MM.1S (cell line): Measurements from ENCODE around the gene PTPRR.
A peak's percentile ranks its signal among the peaks of the same experiment; 100 is the strongest.

Experiments
- DNase-seq: peaks from one replicate; pipeline ENCODE4 v3.0.0-alpha.2; 2015
- H2AFZ ChIP-seq: fragments of 300-600 bp; sonication (generic); 2 replicates; pipeline ENCODE4 v1.6.0; 2016; ENCODE audit warnings: antibody characterized with exemption, low read length
- H3F3A ChIP-seq: fragments of 300-600 bp; sonication (generic); 2 replicates; pipeline ENCODE4 v1.6.1; 2016; ENCODE audit warnings: mild to moderate bottlenecking, antibody characterized with exemption, low read length, moderate library complexity, mixed read lengths; ENCODE audit not compliant: insufficient read depth
- H3K27ac ChIP-seq: fragments of 300-600 bp; sonication (generic); 2 replicates; pipeline ENCODE4 v1.5.1; 2016; ENCODE audit warnings: mild to moderate bottlenecking, low read length
- H3K27me3 ChIP-seq: fragments of 300-600 bp; sonication (generic); replicated peaks from 2 replicates; pipeline ENCODE4 v1.6.0; 2016; ENCODE audit warnings: low read length; ENCODE audit not compliant: insufficient read depth
- H3K36me3 ChIP-seq: fragments of 300-600 bp; sonication (generic); replicated peaks from 2 replicates; pipeline ENCODE4 v1.6.1; 2016; ENCODE audit warnings: mild to moderate bottlenecking, low read length, mixed read lengths; ENCODE audit not compliant: insufficient read depth
- H3K4me1 ChIP-seq: fragments of 300-600 bp; sonication (generic); 2 replicates; pipeline ENCODE4 v1.6.1; 2016; ENCODE audit warnings: low read length, mixed read lengths
- H3K4me2 ChIP-seq: fragments of 300-600 bp; sonication (generic); 2 replicates; pipeline ENCODE4 v1.6.0; 2016; ENCODE audit warnings: low read depth, low read length
- H3K4me3 ChIP-seq: fragments of 300-600 bp; sonication (generic); 2 replicates; pipeline ENCODE4 v1.5.1; 2016; ENCODE audit warnings: low read length, mixed read lengths
- H3K79me2 ChIP-seq: fragments of 300-600 bp; sonication (generic); 2 replicates; pipeline ENCODE4 v1.6.1; 2016; ENCODE audit warnings: mixed run types, low read length, mixed read lengths
- H3K9ac ChIP-seq: fragments of 300-600 bp; sonication (generic); 2 replicates; pipeline ENCODE4 v1.6.1; 2016; ENCODE audit warnings: low read length, mixed read lengths
- H3K9me2 ChIP-seq: fragments of 300-600 bp; sonication (generic); replicated peaks from 2 replicates; pipeline ENCODE4 v1.6.1; 2016; ENCODE audit warnings: mild to moderate bottlenecking, low read length, mixed read lengths; ENCODE audit not compliant: insufficient read depth
- H3K9me3 ChIP-seq: fragments of 300-600 bp; sonication (generic); replicated peaks from 2 replicates; pipeline ENCODE4 v1.6.1; 2016; ENCODE audit warnings: mild to moderate bottlenecking, low read length, mixed read lengths; ENCODE audit not compliant: insufficient read depth
- H4K20me1 ChIP-seq: fragments of 300-600 bp; sonication (generic); 2 replicates; pipeline ENCODE4 v1.6.1; 2016; ENCODE audit warnings: mild to moderate bottlenecking, low read length, moderate library complexity, mixed read lengths; ENCODE audit not compliant: insufficient read depth
- CTCF ChIP-seq: fragments of 300-600 bp; sonication (generic); IDR thresholded peaks from 2 replicates; pipeline ENCODE4 v1.5.1; 2016; ENCODE audit warnings: antibody characterized with exemption, low read length, mixed read lengths
- EZH2 ChIP-seq: fragments of 300-600 bp; sonication (generic); optimal IDR thresholded peaks from 2 replicates; pipeline ENCODE3; 2017; ENCODE audit warnings: low read depth, mild to moderate bottlenecking, antibody characterized with exemption, low read length, mixed read lengths
- EZH2phosphoT487 ChIP-seq: fragments of 300-600 bp; sonication (generic); IDR thresholded peaks from 2 replicates; pipeline ENCODE4 v1.6.1; 2018; ENCODE audit warnings: antibody characterized with exemption, low read length

The PTPRR gene

GRCh38 chr12:70645494-70646317 lies 274.8 kb downstream of the PTPRR start:
- Histone ChIP-seq H3K79me2 (no peaks in the 10 kb centered on the region), H3K9me2 (no peaks in the 10 kb centered on the region), H3F3A (no peaks in the 10 kb centered on the region), H3K4me3 (no peak overlapping the region), H3K9me3 (no peaks in the 10 kb centered on the region), H3K27me3 (no peaks in the 10 kb centered on the region), H3K4me2 (0 out of 2 replicates have a peak overlapping the region, but pooled peaks have one; percentile 2), H3K27ac (peak overlapping the region; percentile 16; the same call in 1 of the 2 replicates), H3K4me1 (0 out of 2 replicates have a peak, but pooled peaks cover 11% of the 10 kb centered on the region), H3K9ac (no peak overlapping the region), H4K20me1 (no peaks in the 10 kb centered on the region), H3K36me3 (no peaks in the 10 kb centered on the region), H2AFZ (no peak overlapping the region)
- no peak for TF ChIP-seq EZH2
- no peak for TF ChIP-seq EZH2phosphoT487
- no peak for TF ChIP-seq CTCF
- DNase-seq, result peak; percentile 27

GRCh38 chr12:70644861-70645260 lies 275.7 kb downstream of the PTPRR start:
- no peaks in the 10 kb centered on the region for H3K9me3 ChIP-seq
- no peak overlapping the region for H3K4me2 ChIP-seq

GRCh38 chr12:70643939-70644338 lies 276.6 kb downstream of the PTPRR start:
- H3K36me3 ChIP-seq, result no peaks in the 10 kb centered on the region
- 0 out of 2 replicates have a peak, but pooled peaks cover 11% of the 10 kb centered on the region for H3K4me1 ChIP-seq
- H3K9me2 ChIP-seq, result no peaks in the 10 kb centered on the region
- no peak overlapping the region for H3K9ac ChIP-seq
- H3K27me3 ChIP-seq, result no peaks in the 10 kb centered on the region
- no peaks in the 10 kb centered on the region for H3K9me3 ChIP-seq
- no peak overlapping the region for H3K27ac ChIP-seq
- no peaks in the 10 kb centered on the region for H3F3A ChIP-seq
- no peak overlapping the region for H3K4me3 ChIP-seq
- H3K4me2 ChIP-seq, result no peak overlapping the region
- no peaks in the 10 kb centered on the region for H3K79me2 ChIP-seq
- TF ChIP-seq EZH2phosphoT487 (no peak), CTCF (no peak), EZH2 (no peak)
- no peak overlapping the region for H2AFZ ChIP-seq
- H4K20me1 ChIP-seq, result no peaks in the 10 kb centered on the region
- DNase-seq, result peak; percentile 16

More at GRCh38 chr12:70644861-70645260, 275.7 kb downstream of the PTPRR start:
- Histone ChIP-seq H3K9ac (no peak overlapping the region), H3K4me3 (no peak overlapping the region), H2AFZ (no peak overlapping the region), H4K20me1 (no peaks in the 10 kb centered on the region), H3K9me2 (no peaks in the 10 kb centered on the region), H3F3A (no peaks in the 10 kb centered on the region), H3K79me2 (no peaks in the 10 kb centered on the region), H3K27ac (no peak overlapping the region), H3K4me1 (0 out of 2 replicates have a peak, but pooled peaks cover 11% of the 10 kb centered on the region), H3K36me3 (no peaks in the 10 kb centered on the region), H3K27me3 (no peaks in the 10 kb centered on the region)
- DNase-seq, result no peak
- TF ChIP-seq EZH2phosphoT487 (no peak), EZH2 (no peak), CTCF (no peak)
